Measurements from ENCODE around the gene LRRC3B.

LRRC3B gene

DNA sequence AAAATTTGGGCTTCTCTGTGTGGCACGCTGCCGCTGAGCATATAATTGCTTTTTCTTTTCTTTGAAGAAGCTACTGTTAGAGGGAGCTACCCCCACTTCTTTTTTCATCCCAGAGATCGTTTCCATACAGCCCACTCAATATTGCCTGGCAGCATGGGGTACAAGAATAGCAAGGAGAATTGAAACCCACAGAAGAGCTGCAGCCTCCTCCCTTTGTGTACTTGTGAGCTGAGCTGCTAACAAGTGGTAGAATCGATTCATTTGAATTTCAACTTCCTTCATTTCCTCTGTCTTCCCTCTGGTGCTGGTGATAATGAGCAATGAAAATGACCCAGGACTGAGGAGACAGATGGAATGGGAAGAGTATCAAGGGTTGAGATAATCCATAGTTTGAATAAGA is 64.9 kb downstream of the LRRC3B start:
- no peak for ATAC-seq
- no peak for TF ChIP-seq SNAI2 (CRISPR knock-in tag; IDR thresholded peaks at IDR 0.05)
- TF ChIP-seq ZFP3 (CRISPR knock-in tag; IDR thresholded peaks at IDR 0.05): no peak
- TF ChIP-seq, protein P1, sequence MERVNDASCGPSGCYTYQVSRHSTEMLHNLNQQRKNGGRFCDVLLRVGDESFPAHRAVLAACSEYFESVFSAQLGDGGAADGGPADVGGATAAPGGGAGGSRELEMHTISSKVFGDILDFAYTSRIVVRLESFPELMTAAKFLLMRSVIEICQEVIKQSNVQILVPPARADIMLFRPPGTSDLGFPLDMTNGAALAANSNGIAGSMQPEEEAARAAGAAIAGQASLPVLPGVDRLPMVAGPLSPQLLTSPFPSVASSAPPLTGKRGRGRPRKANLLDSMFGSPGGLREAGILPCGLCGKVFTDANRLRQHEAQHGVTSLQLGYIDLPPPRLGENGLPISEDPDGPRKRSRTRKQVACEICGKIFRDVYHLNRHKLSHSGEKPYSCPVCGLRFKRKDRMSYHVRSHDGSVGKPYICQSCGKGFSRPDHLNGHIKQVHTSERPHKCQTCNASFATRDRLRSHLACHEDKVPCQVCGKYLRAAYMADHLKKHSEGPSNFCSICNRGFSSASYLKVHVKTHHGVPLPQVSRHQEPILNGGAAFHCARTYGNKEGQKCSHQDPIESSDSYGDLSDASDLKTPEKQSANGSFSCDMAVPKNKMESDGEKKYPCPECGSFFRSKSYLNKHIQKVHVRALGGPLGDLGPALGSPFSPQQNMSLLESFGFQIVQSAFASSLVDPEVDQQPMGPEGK (CRISPR knock-in tag; IDR thresholded peaks at IDR 0.05; ENCODE audit: borderline replicate concordance): no peak
- no peak for TF ChIP-seq GLIS3 (CRISPR knock-in tag; IDR thresholded peaks at IDR 0.05)
- TF ChIP-seq ZC3H10 (CRISPR knock-in tag; IDR thresholded peaks at IDR 0.05): no peak
- TF ChIP-seq, protein P2, sequence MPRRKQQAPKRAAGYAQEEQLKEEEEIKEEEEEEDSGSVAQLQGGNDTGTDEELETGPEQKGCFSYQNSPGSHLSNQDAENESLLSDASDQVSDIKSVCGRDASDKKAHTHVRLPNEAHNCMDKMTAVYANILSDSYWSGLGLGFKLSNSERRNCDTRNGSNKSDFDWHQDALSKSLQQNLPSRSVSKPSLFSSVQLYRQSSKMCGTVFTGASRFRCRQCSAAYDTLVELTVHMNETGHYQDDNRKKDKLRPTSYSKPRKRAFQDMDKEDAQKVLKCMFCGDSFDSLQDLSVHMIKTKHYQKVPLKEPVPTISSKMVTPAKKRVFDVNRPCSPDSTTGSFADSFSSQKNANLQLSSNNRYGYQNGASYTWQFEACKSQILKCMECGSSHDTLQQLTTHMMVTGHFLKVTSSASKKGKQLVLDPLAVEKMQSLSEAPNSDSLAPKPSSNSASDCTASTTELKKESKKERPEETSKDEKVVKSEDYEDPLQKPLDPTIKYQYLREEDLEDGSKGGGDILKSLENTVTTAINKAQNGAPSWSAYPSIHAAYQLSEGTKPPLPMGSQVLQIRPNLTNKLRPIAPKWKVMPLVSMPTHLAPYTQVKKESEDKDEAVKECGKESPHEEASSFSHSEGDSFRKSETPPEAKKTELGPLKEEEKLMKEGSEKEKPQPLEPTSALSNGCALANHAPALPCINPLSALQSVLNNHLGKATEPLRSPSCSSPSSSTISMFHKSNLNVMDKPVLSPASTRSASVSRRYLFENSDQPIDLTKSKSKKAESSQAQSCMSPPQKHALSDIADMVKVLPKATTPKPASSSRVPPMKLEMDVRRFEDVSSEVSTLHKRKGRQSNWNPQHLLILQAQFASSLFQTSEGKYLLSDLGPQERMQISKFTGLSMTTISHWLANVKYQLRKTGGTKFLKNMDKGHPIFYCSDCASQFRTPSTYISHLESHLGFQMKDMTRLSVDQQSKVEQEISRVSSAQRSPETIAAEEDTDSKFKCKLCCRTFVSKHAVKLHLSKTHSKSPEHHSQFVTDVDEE (CRISPR knock-in tag; IDR thresholded peaks at IDR 0.05): no peak
- no peak for TF ChIP-seq ZNF565 (CRISPR knock-in tag; conservative IDR thresholded peaks at IDR 0.05; ENCODE audit: low read depth)
- TF ChIP-seq, protein P3, sequence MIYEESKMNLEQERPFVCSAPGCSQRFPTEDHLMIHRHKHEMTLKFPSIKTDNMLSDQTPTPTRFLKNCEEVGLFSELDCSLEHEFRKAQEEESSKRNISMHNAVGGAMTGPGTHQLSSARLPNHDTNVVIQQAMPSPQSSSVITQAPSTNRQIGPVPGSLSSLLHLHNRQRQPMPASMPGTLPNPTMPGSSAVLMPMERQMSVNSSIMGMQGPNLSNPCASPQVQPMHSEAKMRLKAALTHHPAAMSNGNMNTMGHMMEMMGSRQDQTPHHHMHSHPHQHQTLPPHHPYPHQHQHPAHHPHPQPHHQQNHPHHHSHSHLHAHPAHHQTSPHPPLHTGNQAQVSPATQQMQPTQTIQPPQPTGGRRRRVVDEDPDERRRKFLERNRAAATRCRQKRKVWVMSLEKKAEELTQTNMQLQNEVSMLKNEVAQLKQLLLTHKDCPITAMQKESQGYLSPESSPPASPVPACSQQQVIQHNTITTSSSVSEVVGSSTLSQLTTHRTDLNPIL (CRISPR knock-in tag; IDR thresholded peaks at IDR 0.05; ENCODE audit: low read depth): no peak

DNA sequence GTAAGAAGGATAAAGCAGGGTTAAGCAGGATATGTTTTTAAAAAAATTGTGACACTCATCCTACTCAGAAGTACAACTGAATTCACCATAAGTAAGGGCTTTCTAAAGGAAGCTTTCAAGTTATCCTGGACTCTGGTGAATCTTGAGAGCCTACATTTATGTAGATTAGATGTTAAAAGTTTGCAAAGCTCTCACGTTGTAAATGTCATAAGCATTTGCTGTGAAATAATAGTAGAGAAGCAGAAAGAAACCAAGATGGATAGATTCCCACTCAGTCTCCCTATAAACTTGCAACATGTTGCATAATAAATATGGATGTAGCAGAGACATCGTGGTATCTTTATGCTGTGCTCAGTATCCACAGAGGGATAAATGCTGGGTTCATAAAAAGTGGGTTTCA is 77.0 kb downstream of the LRRC3B start:
- TF ChIP-seq ZNF8 (CRISPR knock-in tag; IDR thresholded peaks at IDR 0.05) (no peak), ZFP30 (CRISPR knock-in tag; IDR thresholded peaks at IDR 0.05) (no peak), ESRRG (CRISPR knock-in tag; IDR thresholded peaks at IDR 0.05) (no peak), ISL1 (CRISPR knock-in tag; IDR thresholded peaks at IDR 0.05) (no peak), ZC3H10 (CRISPR knock-in tag; IDR thresholded peaks at IDR 0.05) (no peak), PPARA (CRISPR knock-in tag; IDR thresholded peaks at IDR 0.05; ENCODE audit: borderline replicate concordance) (no peak)
- no peak for ATAC-seq

DNA sequence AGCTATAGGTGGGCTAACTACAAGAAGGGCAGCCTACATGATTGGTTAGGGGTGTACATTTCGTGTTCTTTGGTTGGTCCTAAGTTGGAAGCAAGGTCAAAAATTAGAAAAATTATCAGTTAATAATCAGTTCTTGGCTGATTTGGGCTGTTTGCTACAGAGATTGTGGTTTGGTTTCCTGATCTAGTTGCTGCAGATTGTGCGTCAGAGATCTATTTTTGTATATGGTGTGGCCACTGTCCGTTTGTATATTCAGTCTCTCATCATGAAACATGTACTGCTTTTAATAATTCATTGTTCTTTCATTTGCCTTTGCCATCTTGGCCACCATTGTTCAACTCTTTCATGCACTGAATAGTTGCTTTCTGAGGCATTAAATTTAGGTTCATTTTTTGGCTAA is 80.9 kb downstream of the LRRC3B start:
- TF ChIP-seq PPARA (CRISPR knock-in tag; IDR thresholded peaks at IDR 0.05; ENCODE audit: borderline replicate concordance): no peak
- TF ChIP-seq SNAI2 (CRISPR knock-in tag; IDR thresholded peaks at IDR 0.05): no peak
- TF ChIP-seq ZFP3 (CRISPR knock-in tag; IDR thresholded peaks at IDR 0.05): no peak
- no peak for TF ChIP-seq RARB (CRISPR knock-in tag; IDR thresholded peaks at IDR 0.05)
- TF ChIP-seq, protein P1 (CRISPR knock-in tag; IDR thresholded peaks at IDR 0.05; ENCODE audit: borderline replicate concordance): no peak
- TF ChIP-seq ESRRG (CRISPR knock-in tag; IDR thresholded peaks at IDR 0.05): no peak
- TF ChIP-seq ZNF565 (CRISPR knock-in tag; conservative IDR thresholded peaks at IDR 0.05; ENCODE audit: low read depth): no peak
- no peak for TF ChIP-seq ZNF8 (CRISPR knock-in tag; IDR thresholded peaks at IDR 0.05)
- no peak for TF ChIP-seq OSR1 (CRISPR knock-in tag; IDR thresholded peaks at IDR 0.05)
- TF ChIP-seq CSDC2 (CRISPR knock-in tag; IDR thresholded peaks at IDR 0.05): no peak
- TF ChIP-seq ZNF70 (CRISPR knock-in tag; IDR thresholded peaks at IDR 0.05): no peak
- TF ChIP-seq, protein P2 (CRISPR knock-in tag; IDR thresholded peaks at IDR 0.05): no peak
- no peak for TF ChIP-seq TCF4 (CRISPR knock-in tag; IDR thresholded peaks at IDR 0.05; ENCODE audit: borderline replicate concordance)
- TF ChIP-seq ISL1 (CRISPR knock-in tag; IDR thresholded peaks at IDR 0.05): no peak
- TF ChIP-seq ZFP30 (CRISPR knock-in tag; IDR thresholded peaks at IDR 0.05): no peak
- TF ChIP-seq BACH2 (CRISPR knock-in tag; IDR thresholded peaks at IDR 0.05; ENCODE audit: borderline replicate concordance): no peak
- ATAC-seq: no peak

Data from SK-N-SH treated with all-trans-retinoic acid at 6 μM for 48 hours (cell line).